HL-60 (cell line): ENCODE data around the gene KIF2A.

Experiments used
- GABPA ChIP-seq: IDR thresholded peaks from 2 replicates; pipeline ENCODE4 v1.6.1; 2012; ENCODE audit warnings: low read depth
- POLR2AphosphoS5 ChIP-seq: IDR thresholded peaks from 2 replicates; pipeline ENCODE4 v1.6.1; 2012; ENCODE audit warnings: low read depth
- TF ChIP-seq, protein P1 (sequence below): IDR thresholded peaks from one replicate; pipeline ENCODE4 v1.5.1; 2011; ENCODE audit warnings: low read length, control low read depth, inconsistent platforms; ENCODE audit not compliant: insufficient read depth
- TF ChIP-seq, protein P2 (sequence below): IDR thresholded peaks from 2 replicates; pipeline ENCODE4 v1.6.1; 2012; ENCODE audit warnings: low read depth; ENCODE audit not compliant: insufficient replicate concordance

DNA sequence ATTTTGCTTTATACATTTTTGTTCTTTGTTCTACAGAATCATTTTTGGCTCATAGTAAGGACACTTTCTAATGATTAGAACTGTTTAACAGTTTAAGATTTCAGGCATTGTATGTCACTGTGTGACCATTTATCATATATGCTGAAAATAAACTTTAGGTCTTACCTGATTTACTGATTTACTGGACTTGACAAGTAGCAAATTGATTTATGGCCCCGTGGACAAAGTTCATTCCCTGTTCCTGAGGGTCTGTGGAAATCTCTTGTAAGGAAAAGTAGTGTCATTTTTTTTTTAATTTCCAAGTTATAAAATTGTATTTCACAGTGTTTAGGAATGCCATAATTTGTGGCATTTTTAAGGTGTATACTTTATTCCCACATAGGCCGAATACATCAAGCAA is 40.7 kb downstream of the KIF2A start:
- TF ChIP-seq, protein P1, sequence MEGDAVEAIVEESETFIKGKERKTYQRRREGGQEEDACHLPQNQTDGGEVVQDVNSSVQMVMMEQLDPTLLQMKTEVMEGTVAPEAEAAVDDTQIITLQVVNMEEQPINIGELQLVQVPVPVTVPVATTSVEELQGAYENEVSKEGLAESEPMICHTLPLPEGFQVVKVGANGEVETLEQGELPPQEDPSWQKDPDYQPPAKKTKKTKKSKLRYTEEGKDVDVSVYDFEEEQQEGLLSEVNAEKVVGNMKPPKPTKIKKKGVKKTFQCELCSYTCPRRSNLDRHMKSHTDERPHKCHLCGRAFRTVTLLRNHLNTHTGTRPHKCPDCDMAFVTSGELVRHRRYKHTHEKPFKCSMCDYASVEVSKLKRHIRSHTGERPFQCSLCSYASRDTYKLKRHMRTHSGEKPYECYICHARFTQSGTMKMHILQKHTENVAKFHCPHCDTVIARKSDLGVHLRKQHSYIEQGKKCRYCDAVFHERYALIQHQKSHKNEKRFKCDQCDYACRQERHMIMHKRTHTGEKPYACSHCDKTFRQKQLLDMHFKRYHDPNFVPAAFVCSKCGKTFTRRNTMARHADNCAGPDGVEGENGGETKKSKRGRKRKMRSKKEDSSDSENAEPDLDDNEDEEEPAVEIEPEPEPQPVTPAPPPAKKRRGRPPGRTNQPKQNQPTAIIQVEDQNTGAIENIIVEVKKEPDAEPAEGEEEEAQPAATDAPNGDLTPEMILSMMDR = no peak
- TF ChIP-seq POLR2AphosphoS5 (no peak), GABPA (no peak)
- TF ChIP-seq, protein P2, sequence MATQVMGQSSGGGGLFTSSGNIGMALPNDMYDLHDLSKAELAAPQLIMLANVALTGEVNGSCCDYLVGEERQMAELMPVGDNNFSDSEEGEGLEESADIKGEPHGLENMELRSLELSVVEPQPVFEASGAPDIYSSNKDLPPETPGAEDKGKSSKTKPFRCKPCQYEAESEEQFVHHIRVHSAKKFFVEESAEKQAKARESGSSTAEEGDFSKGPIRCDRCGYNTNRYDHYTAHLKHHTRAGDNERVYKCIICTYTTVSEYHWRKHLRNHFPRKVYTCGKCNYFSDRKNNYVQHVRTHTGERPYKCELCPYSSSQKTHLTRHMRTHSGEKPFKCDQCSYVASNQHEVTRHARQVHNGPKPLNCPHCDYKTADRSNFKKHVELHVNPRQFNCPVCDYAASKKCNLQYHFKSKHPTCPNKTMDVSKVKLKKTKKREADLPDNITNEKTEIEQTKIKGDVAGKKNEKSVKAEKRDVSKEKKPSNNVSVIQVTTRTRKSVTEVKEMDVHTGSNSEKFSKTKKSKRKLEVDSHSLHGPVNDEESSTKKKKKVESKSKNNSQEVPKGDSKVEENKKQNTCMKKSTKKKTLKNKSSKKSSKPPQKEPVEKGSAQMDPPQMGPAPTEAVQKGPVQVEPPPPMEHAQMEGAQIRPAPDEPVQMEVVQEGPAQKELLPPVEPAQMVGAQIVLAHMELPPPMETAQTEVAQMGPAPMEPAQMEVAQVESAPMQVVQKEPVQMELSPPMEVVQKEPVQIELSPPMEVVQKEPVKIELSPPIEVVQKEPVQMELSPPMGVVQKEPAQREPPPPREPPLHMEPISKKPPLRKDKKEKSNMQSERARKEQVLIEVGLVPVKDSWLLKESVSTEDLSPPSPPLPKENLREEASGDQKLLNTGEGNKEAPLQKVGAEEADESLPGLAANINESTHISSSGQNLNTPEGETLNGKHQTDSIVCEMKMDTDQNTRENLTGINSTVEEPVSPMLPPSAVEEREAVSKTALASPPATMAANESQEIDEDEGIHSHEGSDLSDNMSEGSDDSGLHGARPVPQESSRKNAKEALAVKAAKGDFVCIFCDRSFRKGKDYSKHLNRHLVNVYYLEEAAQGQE = no peak
